Cardiac fibroblast (primary cell): ENCODE data around the gene SLC43A2.
A peak's percentile ranks its signal among the peaks of the same experiment; 100 is the strongest.

Experiments used
- DNase-seq, 2 donors: peaks; one replicate each; pipeline versions ENCODE4 v3.0.0 to v3.0.0-alpha.2; 2010; ENCODE audit warnings: low read depth in 2 of 2
- H3K4me3 ChIP-seq, 2 donors: replicated peaks in 1 of 2; 1 replicate in 1 of 2; 2 replicates in 1 of 2; pipeline ENCODE4 v1.5.1; 2011; ENCODE audit warnings: low read depth in 2 of 2, low read length in 2 of 2, mild to moderate bottlenecking in 2 of 2, moderate library complexity in 1 of 2
- CTCF ChIP-seq: IDR thresholded peaks from one replicate; pipeline ENCODE4 v1.5.1; 2011; ENCODE audit warnings: low read depth, mild to moderate bottlenecking, low read length, inconsistent platforms

SLC43A2 gene

GRCh38 chr17:1560858-1561355, 67.7 kb downstream of the SLC43A2 start:
- no peak for DNase-seq
- peak overlapping the region in 1 of 2 donors; percentile 78 for H3K4me3 ChIP-seq
- no peak for TF ChIP-seq CTCF

GRCh38 chr17:1560101-1560857, 68.4 kb downstream of the SLC43A2 start:
- H3K4me3 ChIP-seq = no peak overlapping the region
- no peak for TF ChIP-seq CTCF
- DNase-seq = no peak

GRCh38 chr17:1559047-1560043, 69.3 kb downstream of the SLC43A2 start:
- no peak overlapping the region for H3K4me3 ChIP-seq
- no peak for DNase-seq
- no peak for TF ChIP-seq CTCF

- no peak for TF ChIP-seq CTCF
- H3K4me3 ChIP-seq = no peak overlapping the region
- DNase-seq = no peak
Observed at GRCh38 chr17:1558401-1558800, 70.2 kb downstream of the SLC43A2 start.

GRCh38 chr17:1557355-1558095, 71.1 kb downstream of the SLC43A2 start:
- no peak overlapping the region for H3K4me3 ChIP-seq
- DNase-seq = peak; percentile 44 to 52

More at GRCh38 chr17:1557355-1558095, 71.1 kb downstream of the SLC43A2 start:
- TF ChIP-seq CTCF = no peak
